Stimulated activated CD4-positive, alpha-beta T cell treated with anti-CD3 and anti-CD28 coated beads, Interleukin-1b, Interleukin-23, amount 100 ng/mL, for 4 hours (primary cell): Measurements from ENCODE around the gene GSTM4.

Source experiments
- DNase-seq, 2 donors: peaks; one replicate each; pipeline ENCODE4 v3.0.0-alpha.2; 2020; ENCODE audit warnings: low read depth in 2 of 2

Gene GSTM4

GRCh38 chr1:109655615-109656519 is at the start of gene GSTM4:
GSTM4 (plus strand) TSS chr1:109656099; CDS start chr1:109656390, 291 bp downstream.
- peak; percentile 38 to 65 for DNase-seq

GRCh38 chr1:109609881-109610280 is 46.0 kb upstream of the GSTM4 start:
- no peak for DNase-seq

GRCh38 chr1:109610609-109611307 is 45.1 kb upstream of the GSTM4 start:
- DNase-seq, result no peak

GRCh38 chr1:109611308-109611990 is 44.5 kb upstream of the GSTM4 start:
- no peak for DNase-seq

DNA sequence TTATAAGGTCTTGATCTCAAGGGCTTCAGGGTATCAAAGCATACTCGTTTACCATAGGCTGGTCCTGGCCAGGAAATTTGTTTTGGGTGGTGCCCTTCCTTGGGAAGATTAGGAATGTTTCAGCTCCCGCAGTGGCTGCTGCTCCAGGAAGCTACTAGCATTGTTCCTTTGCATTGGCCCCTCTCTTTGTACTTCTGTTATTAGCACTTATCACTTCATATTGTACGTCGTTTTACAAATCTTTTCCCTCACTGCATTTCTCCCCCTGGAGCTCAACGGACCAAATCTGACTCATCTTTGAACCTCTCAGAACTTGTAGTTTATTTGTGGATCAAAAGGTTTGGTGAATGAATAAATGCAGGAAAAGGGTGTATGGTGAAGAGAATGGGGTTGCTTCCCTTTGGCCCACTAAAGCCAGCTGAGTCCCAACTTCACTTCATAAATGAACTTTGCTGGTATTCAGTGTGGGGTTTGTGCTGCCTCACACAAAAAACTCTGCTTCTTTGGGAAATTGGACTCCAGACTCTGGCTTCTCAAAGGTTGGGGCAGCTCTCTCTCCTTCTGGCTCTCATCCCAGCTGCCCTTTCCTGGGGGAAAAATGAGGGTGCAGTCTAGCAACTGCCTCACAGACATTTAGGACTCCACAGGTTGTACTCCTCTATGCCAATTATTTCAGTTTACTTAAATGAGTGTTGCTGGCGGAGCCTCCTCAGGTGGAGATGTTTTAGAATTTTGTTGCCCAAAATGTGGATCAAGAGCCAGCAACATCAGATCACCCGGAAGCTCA is 42.3 kb upstream of the GSTM4 start:
- DNase-seq, result no peak

DNA sequence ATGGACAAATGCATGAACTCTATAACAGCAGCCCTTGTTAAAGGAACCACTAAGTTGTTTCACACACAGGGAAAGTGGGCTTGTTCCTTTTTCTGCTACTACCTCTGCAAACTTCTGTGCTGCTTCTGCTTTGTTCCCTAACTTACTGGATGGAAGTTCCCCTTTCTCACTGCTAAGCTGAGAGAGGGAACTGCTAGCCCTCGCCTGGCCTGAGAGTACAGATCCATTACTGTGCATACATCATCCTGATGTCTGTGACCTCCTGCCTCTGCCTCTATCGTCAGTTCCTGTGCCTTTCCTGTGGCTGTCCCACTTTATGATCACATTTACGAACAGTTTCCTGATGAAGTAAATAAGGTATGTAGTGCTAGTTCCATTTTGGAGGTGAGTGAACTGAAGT is 40.0 kb upstream of the GSTM4 start:
- no peak for DNase-seq

- DNase-seq, result no peak
Measured at GRCh38 chr1:109616391-109616790, 39.5 kb upstream of the GSTM4 start.

- no peak for DNase-seq
Measured at GRCh38 chr1:109617291-109617801, 38.6 kb upstream of the GSTM4 start.

DNA sequence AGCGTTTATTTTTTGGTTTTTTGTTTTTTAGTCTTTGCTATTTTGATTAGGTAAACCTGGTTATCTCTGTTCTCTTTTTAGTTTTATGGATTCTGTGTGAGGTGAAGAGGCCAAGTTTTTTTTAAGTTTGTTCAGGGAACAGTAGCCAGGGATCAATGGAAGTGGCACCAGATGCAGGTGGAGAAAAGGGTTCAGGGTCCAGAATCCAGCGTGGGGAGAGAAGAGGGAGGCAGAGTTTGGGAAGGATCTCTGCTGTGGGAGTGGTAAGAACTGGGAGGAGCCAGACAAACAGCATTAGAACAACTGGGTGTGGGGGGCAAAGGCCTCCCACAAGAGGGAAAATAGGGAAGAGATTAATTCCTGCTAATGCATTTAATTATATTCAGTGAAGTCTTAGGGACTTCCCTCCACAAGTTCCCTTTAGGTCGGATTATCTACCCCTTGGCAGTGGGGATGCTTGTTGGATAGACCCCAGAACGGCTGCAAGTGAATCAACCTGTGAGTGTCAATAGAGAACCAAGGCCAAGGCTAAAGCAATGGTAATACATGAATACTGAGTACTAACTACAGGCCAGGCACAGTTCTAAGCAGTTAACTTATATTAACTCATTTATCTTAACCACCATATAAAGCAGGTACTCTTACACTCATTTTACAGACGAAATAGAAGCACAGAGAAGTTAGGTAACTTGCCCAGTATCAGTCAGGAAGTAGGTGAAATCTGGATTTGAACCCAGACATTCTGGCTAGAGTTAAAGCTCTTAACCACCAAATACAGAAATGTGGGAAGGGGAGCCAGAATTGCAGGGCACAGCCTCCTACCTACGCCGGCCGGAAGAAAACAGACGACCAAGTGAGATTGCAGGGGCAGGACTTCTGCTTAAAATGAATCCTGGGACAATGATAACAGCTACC is 37.0 kb upstream of the GSTM4 start:
- DNase-seq, result no peak

- peak; percentile 66 to 70 for DNase-seq
Measured at GRCh38 chr1:109619576-109620400, 36.1 kb upstream of the GSTM4 start, which contains the start of the genes AMPD2 and GNAT2. AMPD2 (plus strand) TSS chr1:109619837; CDS start chr1:109621176, 1,339 bp downstream. GNAT2 (minus strand) TSS chr1:109619616; CDS start chr1:109612870, 6,746 bp downstream.

DNA sequence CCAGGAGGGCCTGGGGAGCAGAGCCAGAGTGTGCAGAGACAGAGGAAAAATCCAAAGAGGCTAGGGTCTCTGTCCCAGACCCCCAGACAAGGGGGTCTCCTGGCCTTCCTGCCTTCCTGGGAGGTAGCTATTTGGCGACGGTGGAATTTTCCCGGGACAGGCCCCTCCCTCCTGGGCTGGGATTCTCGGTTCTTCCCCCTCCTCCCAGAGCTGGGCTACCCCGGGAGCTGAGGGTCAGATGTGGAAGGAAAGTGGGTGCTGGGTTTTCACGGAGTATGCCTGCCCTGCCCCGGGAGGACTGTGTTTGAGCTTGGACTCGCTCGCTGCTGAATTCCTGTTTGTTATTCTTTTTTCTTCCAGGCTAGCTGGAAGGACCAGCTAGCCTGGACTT is 35.5 kb upstream of the GSTM4 start:
- no peak for DNase-seq

DNA sequence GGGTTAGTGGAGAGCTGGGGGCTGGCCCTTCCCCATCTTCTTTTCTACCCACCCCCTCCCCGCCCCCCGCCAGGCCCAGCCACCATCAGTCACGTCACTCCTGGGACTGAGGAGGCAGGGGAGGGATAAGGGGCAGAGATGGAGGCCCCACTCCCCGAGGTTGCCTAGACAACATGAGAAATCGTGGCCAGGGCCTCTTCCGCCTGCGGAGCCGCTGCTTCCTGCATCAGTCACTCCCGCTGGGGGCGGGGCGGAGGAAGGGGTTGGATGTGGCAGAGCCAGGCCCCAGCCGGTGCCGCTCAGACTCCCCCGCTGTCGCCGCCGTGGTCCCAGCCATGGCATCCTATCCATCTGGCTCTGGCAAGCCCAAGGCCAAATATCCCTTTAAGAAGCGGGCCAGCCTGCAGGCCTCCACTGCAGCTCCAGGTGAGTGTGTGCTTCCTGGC is 35.0 kb upstream of the GSTM4 start:
- peak; percentile 92 to 98 for DNase-seq

DNA sequence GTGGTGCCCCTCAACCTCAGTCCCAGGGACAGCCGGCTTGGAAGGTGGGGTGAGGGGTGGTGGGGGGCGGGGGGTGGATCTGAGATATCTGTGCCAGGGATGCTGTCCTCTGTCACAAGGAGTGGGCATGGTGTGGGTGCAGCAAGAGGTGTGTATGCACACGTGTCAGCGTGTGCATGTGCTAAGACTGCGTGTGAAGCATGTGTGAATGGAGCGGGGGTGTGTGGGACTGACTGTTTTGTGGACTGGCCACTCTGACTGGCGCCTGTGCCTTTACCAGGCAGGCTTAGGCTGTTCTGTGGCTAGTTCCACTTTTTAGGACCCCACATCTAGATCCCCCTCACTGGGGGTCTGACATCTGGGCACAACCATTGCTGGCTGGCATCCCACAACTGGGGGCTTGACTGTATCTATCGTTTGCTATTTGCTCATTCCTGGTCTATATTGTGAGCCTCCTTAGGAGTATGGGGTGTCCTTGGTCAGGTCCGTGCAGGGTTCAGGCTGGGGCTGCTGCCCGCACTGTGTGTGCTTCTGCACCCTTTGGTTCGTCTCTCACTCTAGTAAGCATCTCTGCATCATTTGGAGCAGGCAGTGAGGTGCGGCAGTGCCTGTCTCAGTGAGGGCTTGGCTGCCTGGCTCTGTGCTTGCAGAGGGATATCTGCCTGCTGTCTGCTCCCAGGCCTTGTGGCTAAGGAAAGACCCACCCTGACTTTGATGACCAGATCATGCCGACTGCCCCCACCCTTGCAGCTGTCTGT is 34.3 kb upstream of the GSTM4 start:
- no peak for DNase-seq

- no peak for DNase-seq
Measured at GRCh38 chr1:109622137-109622892, 33.6 kb upstream of the GSTM4 start.

- DNase-seq, result no peak
Measured at GRCh38 chr1:109622895-109623294, 33.0 kb upstream of the GSTM4 start.

DNA sequence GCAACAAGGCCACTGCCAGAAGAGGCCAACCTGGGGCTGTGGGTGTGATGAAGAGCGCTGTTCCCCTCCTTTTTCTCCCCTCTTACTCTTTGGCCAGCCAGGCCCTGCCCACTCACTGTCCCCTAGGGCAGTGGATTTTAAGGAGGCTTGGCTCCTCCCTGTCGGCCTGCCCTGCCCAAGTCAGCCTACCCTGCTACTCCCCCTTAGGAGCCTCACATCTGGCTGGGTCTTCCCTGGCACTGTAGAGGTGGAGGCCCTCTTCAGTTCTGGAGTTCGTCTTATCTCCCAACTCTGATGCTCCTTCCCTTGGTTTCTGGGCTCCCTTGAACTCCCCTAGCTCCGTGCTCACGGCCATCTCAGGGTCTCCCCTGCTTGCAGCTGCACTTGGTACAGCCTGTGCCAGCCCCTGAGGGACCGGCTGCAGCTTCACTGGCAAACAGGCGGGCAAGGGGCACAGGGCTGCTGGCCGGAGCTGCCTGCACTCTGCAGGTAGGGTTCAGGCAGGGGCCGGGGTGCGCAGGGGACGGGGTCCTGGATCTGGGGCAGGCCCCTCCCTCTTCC is 32.2 kb upstream of the GSTM4 start:
- DNase-seq, result no peak
